Stimulated activated CD4-positive, alpha-beta T cell treated with anti-CD3 and anti-CD28 coated beads, Interleukin-15, amount 100 ng/mL, for 1 hour (primary cell): ENCODE results near the gene ARPC5.

Experiments used
- DNase-seq, 2 donors: peaks; one replicate each; pipeline ENCODE4 v3.0.0-alpha.2; 2020; ENCODE audit warnings: low read depth in 1 of 2, low spot score in 1 of 2

Gene ARPC5

GRCh38 chr1:183612407-183612806 lies 23.2 kb downstream of the ARPC5 start:
- no peak for DNase-seq

- DNase-seq, result no peak
Measured at GRCh38 chr1:183611021-183611420, 24.6 kb downstream of the ARPC5 start.

- DNase-seq, result no peak
Measured at GRCh38 chr1:183609759-183610452, 25.7 kb downstream of the ARPC5 start.

GRCh38 chr1:183609313-183609712 lies 26.3 kb downstream of the ARPC5 start:
- no peak for DNase-seq

- DNase-seq, result no peak
Measured at GRCh38 chr1:183607322-183607980, 28.1 kb downstream of the ARPC5 start.

GRCh38 chr1:183605904-183606303 lies 29.7 kb downstream of the ARPC5 start:
- DNase-seq, result no peak

GRCh38 chr1:183604815-183605214 lies 30.8 kb downstream of the ARPC5 start:
- DNase-seq, result no peak

- DNase-seq, result no peak
Measured at GRCh38 chr1:183604038-183604808, 31.4 kb downstream of the ARPC5 start.

- no peak for DNase-seq
Measured at GRCh38 chr1:183602510-183602909, 33.1 kb downstream of the ARPC5 start.

GRCh38 chr1:183600634-183601033 lies 34.9 kb downstream of the ARPC5 start:
- no peak for DNase-seq

- DNase-seq, result no peak
Measured at GRCh38 chr1:183600136-183600535, 35.4 kb downstream of the ARPC5 start.

GRCh38 chr1:183598386-183598785 lies 37.2 kb downstream of the ARPC5 start:
- DNase-seq, result no peak

- DNase-seq, result no peak
Measured at GRCh38 chr1:183597656-183598347, 37.8 kb downstream of the ARPC5 start.

- DNase-seq, result no peak
Measured at GRCh38 chr1:183596500-183596899, 39.1 kb downstream of the ARPC5 start.

- no peak for DNase-seq
Measured at GRCh38 chr1:183595537-183595936, 40.0 kb downstream of the ARPC5 start.

- no peak for DNase-seq
Measured at GRCh38 chr1:183593356-183593755, 42.2 kb downstream of the ARPC5 start.

- DNase-seq, result no peak
Measured at GRCh38 chr1:183592733-183593132, 42.9 kb downstream of the ARPC5 start.

- no peak for DNase-seq
Measured at GRCh38 chr1:183590244-183591191, 45.1 kb downstream of the ARPC5 start, which contains the start of gene NCF2. TSS of gene NCF2 (minus strand) at chr1:183590459. CDS start at chr1:183590329, 130 bp downstream.

GRCh38 chr1:183589874-183590243 lies 45.7 kb downstream of the ARPC5 start:
- DNase-seq, result no peak

- no peak for DNase-seq
Measured at GRCh38 chr1:183589384-183589783, 46.2 kb downstream of the ARPC5 start.
